ENCODE measurements around the gene PAPOLA.

DNA sequence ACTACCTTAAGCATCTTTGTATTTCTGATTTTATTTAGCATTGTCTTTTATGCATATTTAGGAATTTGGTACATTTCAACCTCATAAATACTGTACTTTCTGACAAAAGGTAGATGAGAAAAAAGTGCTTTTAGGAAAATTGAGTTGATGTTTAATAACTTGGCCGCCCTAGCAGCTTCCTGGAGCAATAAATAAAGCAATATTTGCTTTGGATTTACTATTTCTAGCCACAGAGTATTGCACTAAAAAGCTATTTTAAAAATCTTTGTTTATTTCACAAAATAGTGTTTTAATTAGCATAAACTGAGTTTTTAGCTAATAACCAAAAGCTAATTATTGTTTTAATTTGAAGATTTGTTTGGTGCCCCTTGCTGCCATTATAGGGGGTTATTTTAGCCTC lies 9.5 kb downstream of the PAPOLA start:
- TF ChIP-seq, protein P1, sequence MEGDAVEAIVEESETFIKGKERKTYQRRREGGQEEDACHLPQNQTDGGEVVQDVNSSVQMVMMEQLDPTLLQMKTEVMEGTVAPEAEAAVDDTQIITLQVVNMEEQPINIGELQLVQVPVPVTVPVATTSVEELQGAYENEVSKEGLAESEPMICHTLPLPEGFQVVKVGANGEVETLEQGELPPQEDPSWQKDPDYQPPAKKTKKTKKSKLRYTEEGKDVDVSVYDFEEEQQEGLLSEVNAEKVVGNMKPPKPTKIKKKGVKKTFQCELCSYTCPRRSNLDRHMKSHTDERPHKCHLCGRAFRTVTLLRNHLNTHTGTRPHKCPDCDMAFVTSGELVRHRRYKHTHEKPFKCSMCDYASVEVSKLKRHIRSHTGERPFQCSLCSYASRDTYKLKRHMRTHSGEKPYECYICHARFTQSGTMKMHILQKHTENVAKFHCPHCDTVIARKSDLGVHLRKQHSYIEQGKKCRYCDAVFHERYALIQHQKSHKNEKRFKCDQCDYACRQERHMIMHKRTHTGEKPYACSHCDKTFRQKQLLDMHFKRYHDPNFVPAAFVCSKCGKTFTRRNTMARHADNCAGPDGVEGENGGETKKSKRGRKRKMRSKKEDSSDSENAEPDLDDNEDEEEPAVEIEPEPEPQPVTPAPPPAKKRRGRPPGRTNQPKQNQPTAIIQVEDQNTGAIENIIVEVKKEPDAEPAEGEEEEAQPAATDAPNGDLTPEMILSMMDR (IDR thresholded peaks at IDR 0.05): no peak
- no peak for TF ChIP-seq POLR2A (IDR thresholded peaks at IDR 0.05)

All from Peyer's patch (tissue), 4 donors.